ENCODE measurements around the gene ADGRL3. TPM values are rescaled to one million over a fixed set of nuclear protein-coding genes. Genes with fewer than 3 reads are reported as not detected.

The ADGRL3 gene
- 306 TPM for total RNA-seq

GRCh38 chr4:61200187-61200915 is at the start of gene ADGRL3:
TSS of gene ADGRL3 (plus strand) at chr4:61200326.
- DNase-seq, result peak; percentile 74

- DNase-seq, result no peak
Measured at GRCh38 chr4:61152433-61152832, 47.7 kb upstream of the ADGRL3 start.

- DNase-seq, result no peak
Measured at GRCh38 chr4:61160478-61160877, 39.6 kb upstream of the ADGRL3 start.

GRCh38 chr4:61162116-61162515 is 38.0 kb upstream of the ADGRL3 start:
- no peak for DNase-seq

- no peak for DNase-seq
Measured at GRCh38 chr4:61173799-61174198, 26.3 kb upstream of the ADGRL3 start.

- no peak for DNase-seq
Measured at GRCh38 chr4:61175495-61175894, 24.6 kb upstream of the ADGRL3 start.

- DNase-seq, result no peak
Measured at GRCh38 chr4:61177367-61177766, 22.8 kb upstream of the ADGRL3 start.

- DNase-seq, result no peak
Measured at GRCh38 chr4:61180405-61180804, 19.7 kb upstream of the ADGRL3 start.

- DNase-seq, result no peak
Measured at GRCh38 chr4:61182915-61183314, 17.2 kb upstream of the ADGRL3 start.

GRCh38 chr4:61185288-61185687 is 14.8 kb upstream of the ADGRL3 start:
- no peak for DNase-seq

- no peak for DNase-seq
Measured at GRCh38 chr4:61192392-61192791, 7.7 kb upstream of the ADGRL3 start.

- no peak for DNase-seq
Measured at GRCh38 chr4:61193863-61194262, 6.3 kb upstream of the ADGRL3 start.

- DNase-seq, result no peak
Measured at GRCh38 chr4:61194571-61194970, 5.6 kb upstream of the ADGRL3 start.

GRCh38 chr4:61195101-61195500 is 5.0 kb upstream of the ADGRL3 start:
- DNase-seq, result no peak

- no peak for DNase-seq
Measured at GRCh38 chr4:61198686-61199085, 1.4 kb upstream of the ADGRL3 start.

GRCh38 chr4:61199873-61200186 is 296 bp upstream of the ADGRL3 start:
- DNase-seq, result no peak

- peak; percentile 45 for DNase-seq
Measured at GRCh38 chr4:61200916-61201526, 895 bp downstream of the ADGRL3 start.

GRCh38 chr4:61201561-61201960 is 1.4 kb downstream of the ADGRL3 start:
- no peak for DNase-seq

GRCh38 chr4:61201961-61202637 is 2.0 kb downstream of the ADGRL3 start:
- no peak for DNase-seq

- peak; percentile 39 for DNase-seq
Measured at GRCh38 chr4:61202638-61203435, 2.7 kb downstream of the ADGRL3 start.

- no peak for DNase-seq
Measured at GRCh38 chr4:61203436-61203790, 3.3 kb downstream of the ADGRL3 start.

- no peak for DNase-seq
Measured at GRCh38 chr4:61204353-61205060, 4.4 kb downstream of the ADGRL3 start.

All from occipital lobe (tissue), 2 donors.